22Rv1 (cell line): ENCODE data around the gene PCSK2.

ENCODE experiments used
- H3K27ac ChIP-seq: fragments of 450-650 bp; 2 replicates; pipeline ENCODE4 v1.5.1; 2017
- CTCF ChIP-seq: fragments of 450-650 bp; IDR thresholded peaks from 2 replicates; pipeline ENCODE4 v1.5.1; 2017; ENCODE audit warnings: mild to moderate bottlenecking
- ZFX ChIP-seq: fragments of 450-650 bp; IDR thresholded peaks from 2 replicates; pipeline ENCODE4 v1.6.1; 2017; ENCODE audit warnings: antibody characterized with exemption, borderline replicate concordance

Gene PCSK2

GRCh38 chr20:17522528-17522927 lies 295.7 kb downstream of the PCSK2 start:
- H3K27ac ChIP-seq, result no peak overlapping the region
- no peak for TF ChIP-seq CTCF
- TF ChIP-seq ZFX, result no peak

- H3K27ac ChIP-seq, result no peak overlapping the region
Measured at GRCh38 chr20:17523326-17523725, 296.5 kb downstream of the PCSK2 start.

GRCh38 chr20:17524560-17524959 lies 297.7 kb downstream of the PCSK2 start:
- no peak overlapping the region for H3K27ac ChIP-seq
- TF ChIP-seq CTCF (no peak), ZFX (no peak)

More at GRCh38 chr20:17523326-17523725, 296.5 kb downstream of the PCSK2 start:
- TF ChIP-seq CTCF, result no peak
- TF ChIP-seq ZFX, result no peak

GRCh38 chr20:17525132-17525531 lies 298.3 kb downstream of the PCSK2 start:
- H3K27ac ChIP-seq, result no peak overlapping the region
- no peak for TF ChIP-seq CTCF
- no peak for TF ChIP-seq ZFX

GRCh38 chr20:17525650-17526049 lies 298.8 kb downstream of the PCSK2 start:
- no peak overlapping the region for H3K27ac ChIP-seq
- TF ChIP-seq CTCF (no peak), ZFX (no peak)

- TF ChIP-seq ZFX (no peak), CTCF (no peak)
- no peak overlapping the region for H3K27ac ChIP-seq
Measured at GRCh38 chr20:17529586-17529985, 302.7 kb downstream of the PCSK2 start.

GRCh38 chr20:17530153-17530552 lies 303.3 kb downstream of the PCSK2 start:
- H3K27ac ChIP-seq, result peak overlapping the region; percentile 73
- TF ChIP-seq ZFX (no peak), CTCF (no peak)
